ENCODE results near the gene SCAI.
"Not testable (repeated sequence)": the region's sequence is repeated elsewhere in the genome, so short reads cannot be mapped to it uniquely, and the experiment has no call there.

Gene SCAI

DNA sequence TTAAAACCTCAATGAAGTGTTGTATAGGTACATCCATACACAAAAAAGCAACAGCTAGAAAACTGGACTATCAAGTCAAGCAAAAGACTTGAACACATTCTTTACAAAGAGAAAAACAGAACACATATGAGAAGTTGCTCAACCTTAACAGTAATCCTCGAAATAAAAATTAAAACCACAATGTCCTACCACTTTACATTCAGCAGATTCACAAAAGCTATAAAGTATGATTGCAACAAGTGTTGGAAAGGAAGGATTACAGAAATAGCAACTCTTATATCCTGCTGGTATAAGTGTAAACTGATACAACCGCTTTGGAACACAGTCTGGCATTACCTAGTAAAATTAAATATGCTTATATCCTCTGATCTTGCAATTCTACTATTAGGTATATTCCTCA is 173.9 kb downstream of the SCAI start:
- Histone ChIP-seq H3K27ac (ENCODE audit: poor library complexity, severe bottlenecking) (no peak overlapping the region), H3K36me3 (ENCODE audit: low read depth) (peaks cover 16% of the 10 kb centered on the region), H3K4me1 (ENCODE audit: insufficient read depth, poor library complexity, severe bottlenecking) (no peaks in the 10 kb centered on the region), H3K27me3 (ENCODE audit: insufficient read depth, poor library complexity, severe bottlenecking) (no peaks in the 10 kb centered on the region), H3K4me3 (ENCODE audit: severe bottlenecking) (no peak overlapping the region), H3K9me3 (ENCODE audit: severe bottlenecking) (no peaks in the 10 kb centered on the region)
- TF ChIP-seq, protein P1, sequence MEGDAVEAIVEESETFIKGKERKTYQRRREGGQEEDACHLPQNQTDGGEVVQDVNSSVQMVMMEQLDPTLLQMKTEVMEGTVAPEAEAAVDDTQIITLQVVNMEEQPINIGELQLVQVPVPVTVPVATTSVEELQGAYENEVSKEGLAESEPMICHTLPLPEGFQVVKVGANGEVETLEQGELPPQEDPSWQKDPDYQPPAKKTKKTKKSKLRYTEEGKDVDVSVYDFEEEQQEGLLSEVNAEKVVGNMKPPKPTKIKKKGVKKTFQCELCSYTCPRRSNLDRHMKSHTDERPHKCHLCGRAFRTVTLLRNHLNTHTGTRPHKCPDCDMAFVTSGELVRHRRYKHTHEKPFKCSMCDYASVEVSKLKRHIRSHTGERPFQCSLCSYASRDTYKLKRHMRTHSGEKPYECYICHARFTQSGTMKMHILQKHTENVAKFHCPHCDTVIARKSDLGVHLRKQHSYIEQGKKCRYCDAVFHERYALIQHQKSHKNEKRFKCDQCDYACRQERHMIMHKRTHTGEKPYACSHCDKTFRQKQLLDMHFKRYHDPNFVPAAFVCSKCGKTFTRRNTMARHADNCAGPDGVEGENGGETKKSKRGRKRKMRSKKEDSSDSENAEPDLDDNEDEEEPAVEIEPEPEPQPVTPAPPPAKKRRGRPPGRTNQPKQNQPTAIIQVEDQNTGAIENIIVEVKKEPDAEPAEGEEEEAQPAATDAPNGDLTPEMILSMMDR (IDR thresholded peaks at IDR 0.05; ENCODE audit: poor library complexity, severe bottlenecking), result no peak
- DNase-seq (ENCODE audit: low spot score), result no peak
- ATAC-seq (ENCODE audit: low read depth), result no peak

DNA sequence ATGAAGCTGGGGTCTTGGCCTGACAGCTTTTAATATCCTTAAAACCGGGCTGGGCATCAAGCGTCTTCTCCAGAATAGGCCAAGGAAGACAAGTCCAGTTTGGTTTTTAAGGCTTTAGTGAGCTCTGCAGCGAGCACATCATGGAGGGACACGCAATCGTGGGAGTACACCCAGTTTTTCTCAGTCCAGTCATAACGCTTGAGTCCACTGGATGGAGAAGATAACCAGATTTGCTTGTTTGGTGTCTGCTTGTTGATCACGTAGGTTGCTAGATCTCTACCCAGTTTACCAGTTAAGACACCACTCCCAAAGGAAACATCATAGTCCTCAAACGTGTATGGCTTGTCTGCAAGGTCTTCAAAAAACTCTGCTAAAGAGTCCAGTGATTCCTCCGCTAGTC is 175.1 kb downstream of the SCAI start:
- ATAC-seq (ENCODE audit: low read depth) (no peak), DNase-seq (ENCODE audit: low spot score) (no peak)
- H3K4me1 ChIP-seq (ENCODE audit: insufficient read depth, poor library complexity, severe bottlenecking), result no peaks in the 10 kb centered on the region
- H3K36me3 ChIP-seq (ENCODE audit: low read depth), result peaks cover 14% of the 10 kb centered on the region
- TF ChIP-seq, protein P1 (IDR thresholded peaks at IDR 0.05; ENCODE audit: poor library complexity, severe bottlenecking), result no peak
- no peaks in the 10 kb centered on the region for H3K9me3 ChIP-seq (ENCODE audit: severe bottlenecking)
- H3K27me3 ChIP-seq (ENCODE audit: insufficient read depth, poor library complexity, severe bottlenecking), result no peaks in the 10 kb centered on the region
- no peak overlapping the region for H3K27ac ChIP-seq (ENCODE audit: poor library complexity, severe bottlenecking)
- no peak overlapping the region for H3K4me3 ChIP-seq (ENCODE audit: severe bottlenecking)

DNA sequence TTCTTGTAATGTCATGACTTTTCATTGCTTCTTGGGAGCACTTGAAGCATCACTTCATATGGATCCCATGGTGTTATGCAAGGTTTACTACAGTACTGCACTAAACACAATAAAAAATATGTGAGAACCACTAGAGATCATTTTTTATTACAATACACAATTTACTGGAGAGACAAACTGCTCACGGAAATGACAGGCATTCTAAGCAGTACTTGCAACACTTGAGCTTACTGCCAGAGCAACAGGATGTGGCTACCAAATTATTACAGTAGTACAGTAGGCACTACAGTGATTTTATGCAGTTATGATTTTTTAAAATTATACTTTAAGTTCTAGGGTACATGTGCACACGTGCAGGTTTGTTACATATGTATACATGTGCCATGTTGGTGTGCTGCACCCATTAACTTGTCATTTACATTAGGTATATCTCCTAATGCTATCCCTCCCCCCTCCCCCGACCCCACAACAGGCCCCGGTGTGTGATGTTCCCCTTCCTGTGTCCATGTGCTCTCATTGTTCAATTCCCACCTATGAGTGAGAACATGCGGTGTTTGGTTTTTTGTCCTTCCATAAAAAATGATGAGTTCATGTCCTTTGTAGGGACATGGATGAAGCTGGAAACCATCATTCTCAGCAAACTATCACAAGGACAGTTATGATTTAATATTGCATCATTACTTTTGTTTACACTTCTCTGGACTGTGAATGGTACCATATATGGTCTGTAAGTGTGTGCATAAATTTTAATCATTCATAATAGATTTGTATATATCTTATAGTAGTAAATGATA is 177.4 kb downstream of the SCAI start:
- not testable (repeated sequence) for DNase-seq (ENCODE audit: low spot score)

DNA sequence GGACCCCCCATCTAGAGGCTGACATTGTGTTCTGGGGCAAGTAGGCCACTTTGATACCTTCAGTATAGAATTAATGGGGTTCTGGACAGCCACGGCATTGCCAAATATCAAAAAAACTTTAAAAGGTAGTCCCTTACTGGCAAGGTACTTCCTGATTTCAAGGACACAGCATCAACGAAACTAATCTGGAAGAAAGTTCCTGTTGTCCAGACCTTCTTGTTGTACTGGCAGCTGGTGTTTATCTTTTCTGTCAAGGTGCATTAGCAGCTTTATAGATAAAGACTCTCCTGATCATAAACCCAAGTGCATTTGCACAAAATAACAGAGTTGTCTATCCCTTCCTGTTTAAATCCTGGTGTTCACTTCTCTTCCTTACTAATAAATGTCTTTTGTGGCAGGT is 178.7 kb downstream of the SCAI start:
- H3K36me3 ChIP-seq (ENCODE audit: low read depth), result no peaks in the 10 kb centered on the region
- TF ChIP-seq, protein P1 (IDR thresholded peaks at IDR 0.05; ENCODE audit: poor library complexity, severe bottlenecking), result no peak
- H3K9me3 ChIP-seq (ENCODE audit: severe bottlenecking), result no peaks in the 10 kb centered on the region
- H3K27ac ChIP-seq (ENCODE audit: poor library complexity, severe bottlenecking), result no peak overlapping the region
- H3K4me3 ChIP-seq (ENCODE audit: severe bottlenecking), result no peak overlapping the region
- H3K4me1 ChIP-seq (ENCODE audit: insufficient read depth, poor library complexity, severe bottlenecking), result no peaks in the 10 kb centered on the region
- no peak for DNase-seq (ENCODE audit: low spot score)
- no peaks in the 10 kb centered on the region for H3K27me3 ChIP-seq (ENCODE audit: insufficient read depth, poor library complexity, severe bottlenecking)
- ATAC-seq (ENCODE audit: low read depth), result no peak

More for the DNA sequence above, 177.4 kb downstream of the SCAI start:
- not testable (repeated sequence) for ATAC-seq (ENCODE audit: low read depth); H3K4me3 ChIP-seq (ENCODE audit: severe bottlenecking); H3K9me3 ChIP-seq (ENCODE audit: severe bottlenecking); H3K4me1 ChIP-seq (ENCODE audit: insufficient read depth, poor library complexity, severe bottlenecking); H3K27ac ChIP-seq (ENCODE audit: poor library complexity, severe bottlenecking); H3K27me3 ChIP-seq (ENCODE audit: insufficient read depth, poor library complexity, severe bottlenecking); H3K36me3 ChIP-seq (ENCODE audit: low read depth)

DNA sequence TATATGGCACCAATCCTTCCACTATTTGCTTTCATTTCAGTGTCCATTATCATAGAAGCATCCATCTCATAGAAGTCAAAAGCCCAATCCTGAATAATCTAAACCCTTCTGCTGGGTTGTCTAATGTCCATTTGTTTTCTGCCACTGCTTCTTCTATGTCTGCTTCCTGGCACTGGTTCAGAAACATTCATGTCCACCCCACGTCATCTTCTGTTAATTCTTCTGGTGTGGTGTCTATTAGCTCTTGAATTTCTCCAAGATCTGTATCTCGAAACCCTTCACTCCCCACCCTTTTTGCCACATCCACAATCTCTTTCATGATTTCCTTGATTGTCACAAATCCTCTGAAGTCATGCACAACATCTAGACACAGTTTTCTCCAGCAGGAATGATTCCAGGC is 179.3 kb downstream of the SCAI start:
- ATAC-seq (ENCODE audit: low read depth), result no peak
- Histone ChIP-seq H3K4me1 (ENCODE audit: insufficient read depth, poor library complexity, severe bottlenecking) (no peaks in the 10 kb centered on the region), H3K36me3 (ENCODE audit: low read depth) (no peaks in the 10 kb centered on the region), H3K27me3 (ENCODE audit: insufficient read depth, poor library complexity, severe bottlenecking) (no peaks in the 10 kb centered on the region), H3K9me3 (ENCODE audit: severe bottlenecking) (no peaks in the 10 kb centered on the region), H3K27ac (ENCODE audit: poor library complexity, severe bottlenecking) (no peak overlapping the region), H3K4me3 (ENCODE audit: severe bottlenecking) (no peak overlapping the region)
- TF ChIP-seq, protein P1 (IDR thresholded peaks at IDR 0.05; ENCODE audit: poor library complexity, severe bottlenecking), result no peak
- no peak for DNase-seq (ENCODE audit: low spot score)

All from RWPE2 (cell line).